Smooth muscle cell (in vitro differentiated cells): Measurements from ENCODE around the gene LPAR6. TPM values are rescaled to one million over a fixed set of nuclear protein-coding genes. Genes with fewer than 3 reads are reported as not detected.

ENCODE experiments used
- DNase-seq: peaks from one replicate; lab custom pipeline; 2025; ENCODE audit not compliant: unreplicated experiment; lab: John Stamatoyannopoulos, UW
- H2AFZ ChIP-seq: fragments of 200-600 bp; sonication (generic); 2 replicates; pipeline ENCODE4 v1.6.0; 2016; ENCODE audit warnings: antibody characterized with exemption, low read depth, mild to moderate bottlenecking
- H3F3A ChIP-seq: fragments of 200-600 bp; sonication (generic); 2 replicates; pipeline ENCODE4 v1.6.0; 2017; ENCODE audit warnings: antibody characterized with exemption, low read depth
- H3K27ac ChIP-seq: fragments of 200-600 bp; sonication (generic); 2 replicates; pipeline ENCODE4 v1.5.1; 2016; ENCODE audit warnings: low read depth, mild to moderate bottlenecking
- H3K27me3 ChIP-seq: fragments of 200-600 bp; sonication (generic); 2 replicates; pipeline ENCODE4 v1.6.1; 2016; ENCODE audit warnings: low read depth, mild to moderate bottlenecking
- H3K36me3 ChIP-seq: fragments of 200-600 bp; sonication (generic); 2 replicates; pipeline ENCODE4 v1.5.1; 2016; ENCODE audit warnings: low read depth
- H3K4me1 ChIP-seq: fragments of 200-600 bp; sonication (generic); 2 replicates; pipeline ENCODE4 v1.5.1; 2016; ENCODE audit warnings: low read depth
- H3K4me2 ChIP-seq: fragments of 200-600 bp; sonication (generic); 2 replicates; pipeline ENCODE4 v1.6.0; 2016; ENCODE audit warnings: mild to moderate bottlenecking
- H3K4me3 ChIP-seq: fragments of 200-600 bp; sonication (generic); 2 replicates; pipeline ENCODE4 v1.5.1; 2016; ENCODE audit warnings: mild to moderate bottlenecking
- H3K79me2 ChIP-seq: fragments of 200-600 bp; sonication (generic); 2 replicates; pipeline ENCODE4 v1.6.0; 2016; ENCODE audit warnings: low read depth, mild to moderate bottlenecking
- H3K9ac ChIP-seq: fragments of 200-600 bp; sonication (generic); 2 replicates; pipeline ENCODE4 v1.6.0; 2016; ENCODE audit warnings: low read depth
- H3K9me3 ChIP-seq: fragments of 200-600 bp; sonication (generic); replicated peaks from 2 replicates; pipeline ENCODE4 v1.5.1; 2016; ENCODE audit warnings: low read depth
- H4K20me1 ChIP-seq: fragments of 200-600 bp; sonication (generic); 2 replicates; pipeline ENCODE4 v1.6.0; 2016; ENCODE audit warnings: low read depth
- WGBS: methylation state at CpG from one replicate; pipeline ENCODE4 v1.1.7; 2016; ENCODE audit warnings: low lambda C conversion rate; 5-methylcytosine and 5-hydroxymethylcytosine counted together
- polyA plus RNA-seq: library from polyadenylated mRNA; unstranded; fragments of >200 nt; fragmentation: Nextera tagmentation; extraction: Ambion mirVana; gene quantifications from 2 replicates; pipeline ENCODE4 v1.2.1, GENCODE V29; 2016
- total RNA-seq: library from RNA; depleted of rRNA; stranded (reverse); fragments of >200 nt; gene quantifications from 2 replicates; pipeline ENCODE4 v1.2.3, GENCODE V29; 2014
- TF ChIP-seq, protein P1 (sequence below): fragments of 200-600 bp; sonication (generic); IDR thresholded peaks from 2 replicates; pipeline ENCODE4 v1.5.1; 2017; ENCODE audit warnings: borderline replicate concordance, mild to moderate bottlenecking, antibody characterized with exemption; ENCODE audit not compliant: insufficient read depth, poor library complexity, severe bottlenecking

LPAR6 gene
- total and polyA plus RNA-seq, 2 experiments from 2014 or later = 5.4 to 14.2 TPM

DNA sequence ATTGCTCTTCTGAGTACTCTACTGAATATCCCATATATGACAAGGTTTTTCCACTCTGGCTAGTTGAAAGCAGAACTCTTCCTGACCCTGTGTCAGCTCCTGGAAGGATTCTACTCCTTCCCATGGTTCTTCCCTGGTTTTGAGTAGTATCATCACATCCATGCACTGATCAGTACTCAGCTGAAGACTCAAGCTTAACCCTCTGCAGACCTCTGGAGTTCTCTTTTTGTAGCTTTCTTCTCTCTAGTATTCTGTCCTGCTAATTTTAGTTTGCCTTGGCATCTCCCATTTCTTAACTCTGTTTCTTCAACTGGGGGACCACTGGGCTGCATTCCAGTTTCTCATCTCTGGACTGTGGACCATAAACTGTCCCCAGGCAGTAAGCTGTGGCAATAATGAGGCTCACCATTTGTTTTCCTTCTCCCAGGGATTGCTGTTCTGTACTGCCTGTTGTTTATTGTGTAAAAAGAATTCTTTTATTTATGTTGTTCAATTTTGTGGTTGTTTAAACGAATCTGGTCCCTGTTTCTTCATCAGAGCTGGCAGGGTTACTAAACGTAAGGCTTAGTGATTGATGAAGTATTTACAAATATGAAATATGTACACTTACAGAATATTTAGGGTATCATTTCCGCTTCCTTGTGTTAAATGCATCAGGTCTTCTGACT lies 19.7 kb downstream of the LPAR6 start:
- no peak for DNase-seq
- TF ChIP-seq, protein P1, sequence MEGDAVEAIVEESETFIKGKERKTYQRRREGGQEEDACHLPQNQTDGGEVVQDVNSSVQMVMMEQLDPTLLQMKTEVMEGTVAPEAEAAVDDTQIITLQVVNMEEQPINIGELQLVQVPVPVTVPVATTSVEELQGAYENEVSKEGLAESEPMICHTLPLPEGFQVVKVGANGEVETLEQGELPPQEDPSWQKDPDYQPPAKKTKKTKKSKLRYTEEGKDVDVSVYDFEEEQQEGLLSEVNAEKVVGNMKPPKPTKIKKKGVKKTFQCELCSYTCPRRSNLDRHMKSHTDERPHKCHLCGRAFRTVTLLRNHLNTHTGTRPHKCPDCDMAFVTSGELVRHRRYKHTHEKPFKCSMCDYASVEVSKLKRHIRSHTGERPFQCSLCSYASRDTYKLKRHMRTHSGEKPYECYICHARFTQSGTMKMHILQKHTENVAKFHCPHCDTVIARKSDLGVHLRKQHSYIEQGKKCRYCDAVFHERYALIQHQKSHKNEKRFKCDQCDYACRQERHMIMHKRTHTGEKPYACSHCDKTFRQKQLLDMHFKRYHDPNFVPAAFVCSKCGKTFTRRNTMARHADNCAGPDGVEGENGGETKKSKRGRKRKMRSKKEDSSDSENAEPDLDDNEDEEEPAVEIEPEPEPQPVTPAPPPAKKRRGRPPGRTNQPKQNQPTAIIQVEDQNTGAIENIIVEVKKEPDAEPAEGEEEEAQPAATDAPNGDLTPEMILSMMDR = no peak
- Histone ChIP-seq H2AFZ (no peak overlapping the region), H3K9ac (no peak overlapping the region), H3K36me3 (no peaks in the 10 kb centered on the region), H3K27me3 (no peaks in the 10 kb centered on the region), H3F3A (no peaks in the 10 kb centered on the region), H4K20me1 (no peaks in the 10 kb centered on the region), H3K4me3 (no peak overlapping the region), H3K27ac (no peak overlapping the region), H3K4me1 (no peaks in the 10 kb centered on the region), H3K9me3 (no peaks in the 10 kb centered on the region), H3K4me2 (no peak overlapping the region), H3K79me2 (no peaks in the 10 kb centered on the region)
- WGBS = 92% methylated on average over 3 of the region's 3 CpGs

GRCh38 chr13:48391257-48391656 lies 21.7 kb downstream of the LPAR6 start:
- H3K4me1 ChIP-seq = no peaks in the 10 kb centered on the region
- no peaks in the 10 kb centered on the region for H4K20me1 ChIP-seq
- H3K4me3 ChIP-seq = no peak overlapping the region
- WGBS = 95% methylated on average over 3 of the region's 3 CpGs
- DNase-seq = no peak
- no peak overlapping the region for H3K4me2 ChIP-seq
- no peak overlapping the region for H3K9ac ChIP-seq
- no peaks in the 10 kb centered on the region for H3K36me3 ChIP-seq
- no peaks in the 10 kb centered on the region for H3K9me3 ChIP-seq
- no peak overlapping the region for H3K27ac ChIP-seq
- no peaks in the 10 kb centered on the region for H3F3A ChIP-seq
- no peaks in the 10 kb centered on the region for H3K27me3 ChIP-seq
- no peaks in the 10 kb centered on the region for H3K79me2 ChIP-seq
- H2AFZ ChIP-seq = no peak overlapping the region
- TF ChIP-seq, protein P1 = no peak

DNA sequence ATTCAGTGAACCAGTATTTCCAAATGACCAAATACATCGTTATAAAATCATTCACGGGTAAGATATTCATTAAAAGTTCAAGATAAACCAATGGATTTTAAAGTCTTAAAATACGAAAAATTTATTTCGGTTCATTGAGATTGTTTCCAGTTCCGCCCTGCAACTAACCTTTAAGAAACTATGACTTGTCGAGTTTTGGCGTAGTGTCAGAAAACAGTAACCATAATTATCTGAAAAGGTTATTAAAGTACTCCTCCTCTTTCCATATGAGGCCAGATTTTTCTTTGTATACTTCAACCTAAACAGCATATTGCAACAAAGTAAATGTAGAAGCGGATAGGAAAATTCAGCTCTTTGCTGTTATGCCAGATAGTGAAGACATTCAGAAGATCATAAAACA lies 26.1 kb downstream of the LPAR6 start:
- Histone ChIP-seq H3K79me2 (no peaks in the 10 kb centered on the region), H3K4me3 (no peak overlapping the region), H3K36me3 (no peaks in the 10 kb centered on the region), H3K4me1 (no peaks in the 10 kb centered on the region), H3K9ac (no peak overlapping the region), H3K9me3 (no peaks in the 10 kb centered on the region), H3F3A (no peaks in the 10 kb centered on the region), H2AFZ (no peak overlapping the region), H3K4me2 (no peak overlapping the region), H4K20me1 (no peaks in the 10 kb centered on the region), H3K27me3 (no peaks in the 10 kb centered on the region), H3K27ac (no peak overlapping the region)
- no peak for DNase-seq
- 96% methylated on average over 8 of the region's 8 CpGs for WGBS
- TF ChIP-seq, protein P1 = no peak

DNA sequence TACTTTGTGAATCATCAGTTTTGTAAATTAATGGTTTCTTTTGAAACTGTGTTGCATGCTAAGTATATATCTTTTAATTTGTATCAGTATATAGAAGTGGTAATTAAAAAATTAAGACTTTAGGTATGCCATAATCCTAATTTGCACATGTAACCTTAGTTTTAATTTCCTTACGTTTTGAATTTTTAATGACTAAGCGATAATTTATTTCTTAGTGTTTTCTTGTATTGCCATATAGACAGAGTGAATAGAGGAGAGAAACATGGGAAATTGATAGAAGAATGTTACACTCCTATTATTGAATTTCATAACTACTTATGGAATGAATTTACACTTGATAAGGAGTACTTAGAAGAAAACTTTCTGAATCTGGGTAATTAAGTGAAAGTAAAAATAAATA lies 29.5 kb downstream of the LPAR6 start:
- no peaks in the 10 kb centered on the region for H3K27me3 ChIP-seq
- WGBS = 99% methylated on average over 2 of the region's 2 CpGs

More for the DNA sequence above, 29.5 kb downstream of the LPAR6 start:
- Histone ChIP-seq H3K27ac (no peak overlapping the region), H4K20me1 (no peaks in the 10 kb centered on the region), H3K4me2 (no peak overlapping the region), H3F3A (no peaks in the 10 kb centered on the region), H3K4me3 (no peak overlapping the region), H3K4me1 (no peaks in the 10 kb centered on the region), H3K9me3 (no peaks in the 10 kb centered on the region), H3K79me2 (no peaks in the 10 kb centered on the region), H2AFZ (no peak overlapping the region), H3K9ac (no peak overlapping the region), H3K36me3 (peaks cover 13% of the 10 kb centered on the region)
- TF ChIP-seq, protein P1 = no peak
- no peak for DNase-seq
